Peyer's patch (tissue), 4 donors: ENCODE data around the gene IGSF9B.

Source experiments
- POLR2A ChIP-seq, 2 donors: fragments of 450-650 bp; IDR thresholded peaks; one replicate each; pipeline ENCODE4 v1.5.1; 2017; ENCODE audit warnings: antibody characterized with exemption in 2 of 2, mild to moderate bottlenecking in 2 of 2, moderate library complexity in 2 of 2
- TF ChIP-seq, protein P1 (sequence below), 6 experiments: fragments of 450-650 bp in 4 of 6; fragments of 200-600 bp in 2 of 6; sonication (generic) in 1 of 6; IDR thresholded peaks; one replicate each; pipeline ENCODE4 v1.5.1; 2017 to 2019; ENCODE audit warnings: antibody characterized with exemption in 6 of 6, mild to moderate bottlenecking in 3 of 6, moderate library complexity in 1 of 6

DNA sequence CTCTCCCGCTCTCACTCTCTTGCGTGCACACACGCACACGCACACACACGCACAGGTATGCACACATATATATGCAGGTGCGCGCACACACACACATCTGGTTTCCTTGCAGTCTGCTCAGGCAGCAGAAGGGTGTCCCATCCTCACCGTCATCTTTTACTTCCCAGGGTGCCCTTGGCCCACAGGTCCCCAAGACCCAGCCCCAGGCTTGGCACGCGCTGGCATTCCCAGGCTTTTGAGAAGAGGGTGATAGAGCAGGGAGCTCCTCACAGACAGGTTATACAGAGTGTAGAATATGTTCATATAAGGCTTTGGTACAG lies 59.5 kb downstream of the IGSF9B start:
- TF ChIP-seq, protein P1, sequence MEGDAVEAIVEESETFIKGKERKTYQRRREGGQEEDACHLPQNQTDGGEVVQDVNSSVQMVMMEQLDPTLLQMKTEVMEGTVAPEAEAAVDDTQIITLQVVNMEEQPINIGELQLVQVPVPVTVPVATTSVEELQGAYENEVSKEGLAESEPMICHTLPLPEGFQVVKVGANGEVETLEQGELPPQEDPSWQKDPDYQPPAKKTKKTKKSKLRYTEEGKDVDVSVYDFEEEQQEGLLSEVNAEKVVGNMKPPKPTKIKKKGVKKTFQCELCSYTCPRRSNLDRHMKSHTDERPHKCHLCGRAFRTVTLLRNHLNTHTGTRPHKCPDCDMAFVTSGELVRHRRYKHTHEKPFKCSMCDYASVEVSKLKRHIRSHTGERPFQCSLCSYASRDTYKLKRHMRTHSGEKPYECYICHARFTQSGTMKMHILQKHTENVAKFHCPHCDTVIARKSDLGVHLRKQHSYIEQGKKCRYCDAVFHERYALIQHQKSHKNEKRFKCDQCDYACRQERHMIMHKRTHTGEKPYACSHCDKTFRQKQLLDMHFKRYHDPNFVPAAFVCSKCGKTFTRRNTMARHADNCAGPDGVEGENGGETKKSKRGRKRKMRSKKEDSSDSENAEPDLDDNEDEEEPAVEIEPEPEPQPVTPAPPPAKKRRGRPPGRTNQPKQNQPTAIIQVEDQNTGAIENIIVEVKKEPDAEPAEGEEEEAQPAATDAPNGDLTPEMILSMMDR (IDR thresholded peaks at IDR 0.05) = no peak
- no peak for TF ChIP-seq POLR2A (IDR thresholded peaks at IDR 0.05)
